CD14-positive monocyte (primary cell): ENCODE data around the gene POLD2. TPM values are rescaled to one million over a fixed set of nuclear protein-coding genes. Genes with fewer than 3 reads are reported as not detected.
A peak's percentile ranks its signal among the peaks of the same experiment; 100 is the strongest.

Experiments
- DNase-seq, 3 donors: peaks; one replicate each; pipeline ENCODE4 v3.0.0-alpha.2; 2011 to 2022
- H2AFZ ChIP-seq: 2 replicates; pipeline ENCODE4 v1.6.0; 2012; ENCODE audit warnings: mild to moderate bottlenecking, low read depth, low read length, inconsistent platforms; ENCODE audit not compliant: insufficient read depth, poor library complexity, severe bottlenecking
- H3K27ac ChIP-seq, 2 donors: 1 replicate in 1 of 2; 2 replicates in 1 of 2; pipeline ENCODE4 v1.5.1; 2012 to 2013; ENCODE audit warnings: low read length in 2 of 2, control low read depth in 1 of 2, inconsistent platforms in 1 of 2, low read depth in 1 of 2, mild to moderate bottlenecking in 1 of 2
- H3K27me3 ChIP-seq, 2 donors: one replicate each; pipeline versions ENCODE4 v1.6.0 to v1.6.1; 2011 to 2013; ENCODE audit warnings: low read length in 2 of 2; ENCODE audit not compliant: control insufficient read depth in 2 of 2, insufficient read depth in 2 of 2
- H3K36me3 ChIP-seq, 2 donors: replicated peaks in 1 of 2; 1 replicate in 1 of 2; 2 replicates in 1 of 2; pipeline versions ENCODE4 v1.5.1 to v1.6.1; 2012 to 2013; ENCODE audit warnings: low read length in 2 of 2, control low read depth in 1 of 2, inconsistent platforms in 1 of 2, mild to moderate bottlenecking in 1 of 2; ENCODE audit not compliant: insufficient read depth in 2 of 2, control insufficient read depth in 1 of 2
- H3K4me1 ChIP-seq, 2 donors: 1 replicate in 1 of 2; 2 replicates in 1 of 2; pipeline versions ENCODE4 v1.5.1 to v1.6.1; 2012 to 2013; ENCODE audit warnings: low read length in 2 of 2, control low read depth in 1 of 2, inconsistent platforms in 1 of 2, mild to moderate bottlenecking in 1 of 2, moderate library complexity in 1 of 2; ENCODE audit not compliant: insufficient read depth in 2 of 2, control insufficient read depth in 1 of 2
- H3K4me2 ChIP-seq: replicated peaks from 2 replicates; pipeline ENCODE3; 2012; ENCODE audit warnings: low read length, moderate library complexity, mild to moderate bottlenecking; ENCODE audit not compliant: poor library complexity, severe bottlenecking; ENCODE audit errors: extremely low read depth
- H3K4me3 ChIP-seq, 3 experiments: fragments of 200-600 bp in 1 of 3; sonication (generic) in 1 of 3; replicated peaks in 1 of 3; 1 replicate in 2 of 3; 2 replicates in 1 of 3; pipeline ENCODE4 v1.5.1; 2011 to 2013; ENCODE audit warnings: low read length in 3 of 3, mild to moderate bottlenecking in 3 of 3, control low read depth in 2 of 3, low read depth in 2 of 3, inconsistent platforms in 1 of 3, moderate library complexity in 1 of 3
- H3K79me2 ChIP-seq: 2 replicates; pipeline ENCODE4 v1.6.0; 2012; ENCODE audit warnings: mild to moderate bottlenecking, control low read depth, inconsistent platforms, low read length, moderate library complexity; ENCODE audit not compliant: insufficient read depth
- H3K9ac ChIP-seq: 2 replicates; pipeline ENCODE4 v1.6.0; 2017; ENCODE audit warnings: low read length, mild to moderate bottlenecking; ENCODE audit not compliant: insufficient read depth, poor library complexity, severe bottlenecking
- H3K9me3 ChIP-seq, 2 donors: replicated peaks in 1 of 2; 1 replicate in 1 of 2; 2 replicates in 1 of 2; pipeline versions ENCODE4 v1.5.1 to v1.6.1; 2012 to 2013; ENCODE audit warnings: low read length in 2 of 2, control low read depth in 1 of 2; ENCODE audit not compliant: control insufficient read depth in 1 of 2, insufficient read depth in 1 of 2
- H4K20me1 ChIP-seq: 2 replicates; pipeline ENCODE4 v1.6.0; 2012; ENCODE audit warnings: mild to moderate bottlenecking, low read length, control low read depth, moderate library complexity; ENCODE audit not compliant: insufficient read depth
- H3K27ac Mint-ChIP-seq, 7 donors: one replicate each; pipeline ENCODE4 v1.8.0; 2020; ENCODE audit warnings: mild to moderate bottlenecking in 7 of 7, mixed read lengths in 7 of 7, moderate library complexity in 6 of 7, inconsistent platforms in 2 of 7
- H3K27me3 Mint-ChIP-seq, 3 donors: one replicate each; pipeline ENCODE4 v1.8.0; 2021 to 2022; ENCODE audit warnings: low read depth in 3 of 3, mild to moderate bottlenecking in 3 of 3, mixed read lengths in 3 of 3, moderate library complexity in 3 of 3, inconsistent platforms in 1 of 3
- H3K36me3 Mint-ChIP-seq, 2 donors: one replicate each; pipeline ENCODE4 v1.8.0; 2020; ENCODE audit warnings: mixed read lengths in 2 of 2, inconsistent platforms in 1 of 2, mild to moderate bottlenecking in 1 of 2
- H3K4me1 Mint-ChIP-seq: one replicate; pipeline ENCODE4 v1.8.0; 2020; ENCODE audit warnings: mild to moderate bottlenecking, mixed read lengths
- H3K4me3 Mint-ChIP-seq, 2 donors: one replicate each; pipeline ENCODE4 v1.8.0; 2020; ENCODE audit warnings: mild to moderate bottlenecking in 2 of 2, mixed read lengths in 2 of 2, moderate library complexity in 1 of 2
- H3K9me3 Mint-ChIP-seq, 7 donors: one replicate each; pipeline ENCODE4 v1.8.0; 2020 to 2022; ENCODE audit warnings: mixed read lengths in 7 of 7, mild to moderate bottlenecking in 6 of 7, moderate library complexity in 6 of 7, inconsistent platforms in 2 of 7
- WGBS: methylation state at CpG from one replicate; pipeline ENCODE4 v1.1.5; 2013; ENCODE audit warnings: missing lambda C conversion rate; ENCODE audit not compliant: insufficient coverage; 5-methylcytosine and 5-hydroxymethylcytosine counted together
- intact Hi-C, 2 donors: fragments of 100-400 bp; cut with micrococcal nuclease; formaldehyde crosslinking; loops; one replicate each; pipeline versions ENCODE4 v1.15.0 to v1.15.1; 2023
- polyA plus RNA-seq, 3 donors: library from polyadenylated mRNA; depleted of rRNA in 1 of 3; unstranded in 2 of 3; stranded (reverse) in 1 of 3; fragments of 300-500 nt in 2 of 3; fragments of >200 nt in 1 of 3; fragmentation: Illumina TruSeq in 2 of 3; gene quantifications; 1 replicate in 2 of 3; 2 replicates in 1 of 3; pipeline ENCODE4 v1.2.3, GENCODE V29; 2012 to 2021
- TF ChIP-seq, protein P1 (sequence below): fragments of 200-600 bp; IDR thresholded peaks from one replicate; pipeline ENCODE4 v1.8.0; 2022; ENCODE audit warnings: antibody characterized with exemption, mild to moderate bottlenecking

POLD2 gene
- polyA plus RNA-seq, 3 donors, result 24.1 to 27.1 (median 25.7) TPM

DNA sequence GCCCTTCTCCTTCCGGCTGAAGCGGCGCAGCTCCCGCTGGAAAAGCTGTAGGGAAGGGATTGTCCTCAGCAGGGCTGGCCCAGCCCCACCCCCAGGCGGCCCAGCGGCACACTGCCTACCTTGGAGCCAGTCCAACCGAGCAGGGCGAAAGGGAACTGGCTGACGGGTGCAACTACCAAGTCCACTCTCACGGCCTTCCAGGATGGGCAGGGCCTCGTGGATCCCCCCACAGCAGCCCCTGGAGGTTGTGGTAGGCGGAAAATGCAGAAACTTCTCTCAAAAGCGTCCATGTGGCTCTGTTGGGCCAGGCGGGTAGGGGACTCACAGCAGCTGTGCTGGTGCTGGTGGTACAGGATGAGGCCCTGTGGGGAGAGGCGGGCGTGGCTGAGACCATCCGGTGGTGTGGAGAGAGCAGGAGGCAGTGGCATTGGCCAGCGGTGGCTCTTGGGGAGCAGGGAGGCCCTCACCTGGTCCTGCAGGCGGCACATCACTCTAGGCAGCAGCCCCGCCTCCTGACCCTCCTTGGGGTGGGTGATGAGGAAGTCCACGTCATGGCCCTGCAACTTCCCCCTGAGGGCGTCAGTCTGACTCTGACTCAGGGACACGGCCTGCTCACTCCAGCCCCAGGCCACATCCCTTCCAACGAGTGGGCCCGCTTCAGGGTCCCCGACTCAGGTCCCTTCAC lies 49.5 kb downstream of the POLD2 start:
- peaks cover 6% of the 10 kb centered on the region for H4K20me1 ChIP-seq
- TF ChIP-seq, protein P1, sequence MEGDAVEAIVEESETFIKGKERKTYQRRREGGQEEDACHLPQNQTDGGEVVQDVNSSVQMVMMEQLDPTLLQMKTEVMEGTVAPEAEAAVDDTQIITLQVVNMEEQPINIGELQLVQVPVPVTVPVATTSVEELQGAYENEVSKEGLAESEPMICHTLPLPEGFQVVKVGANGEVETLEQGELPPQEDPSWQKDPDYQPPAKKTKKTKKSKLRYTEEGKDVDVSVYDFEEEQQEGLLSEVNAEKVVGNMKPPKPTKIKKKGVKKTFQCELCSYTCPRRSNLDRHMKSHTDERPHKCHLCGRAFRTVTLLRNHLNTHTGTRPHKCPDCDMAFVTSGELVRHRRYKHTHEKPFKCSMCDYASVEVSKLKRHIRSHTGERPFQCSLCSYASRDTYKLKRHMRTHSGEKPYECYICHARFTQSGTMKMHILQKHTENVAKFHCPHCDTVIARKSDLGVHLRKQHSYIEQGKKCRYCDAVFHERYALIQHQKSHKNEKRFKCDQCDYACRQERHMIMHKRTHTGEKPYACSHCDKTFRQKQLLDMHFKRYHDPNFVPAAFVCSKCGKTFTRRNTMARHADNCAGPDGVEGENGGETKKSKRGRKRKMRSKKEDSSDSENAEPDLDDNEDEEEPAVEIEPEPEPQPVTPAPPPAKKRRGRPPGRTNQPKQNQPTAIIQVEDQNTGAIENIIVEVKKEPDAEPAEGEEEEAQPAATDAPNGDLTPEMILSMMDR, result no peak
- peak overlapping the region in 1 of 3 experiments; percentile 58 for H3K4me3 ChIP-seq
- H3K27ac ChIP-seq, result peak overlapping the region; percentile 90 to 97
- no peaks in the 10 kb centered on the region for H3K79me2 ChIP-seq
- H3K4me1 ChIP-seq, result peaks cover 18 to 27% of the 10 kb centered on the region in 2 donors
- Mint-ChIP-seq H3K27ac (peak overlapping the region; percentile 95 to 99 (median 98)), H3K27me3 (peaks cover 0 to 4% (median 0%) of the 10 kb centered on the region in 3 donors), H3K4me1 (peaks cover 40% of the 10 kb centered on the region), H3K36me3 (peaks cover 42 to 64% of the 10 kb centered on the region in 2 donors), H3K9me3 (peaks cover 0 to 2% (median 0%) of the 10 kb centered on the region in 7 donors), H3K4me3 (peak overlapping the region; percentile 79 to 80)
- H3K9ac ChIP-seq, result peak overlapping the region; percentile 86
- peaks cover 39 to 47% of the 10 kb centered on the region in 2 donors for H3K36me3 ChIP-seq
- peak overlapping the region; percentile 10 for H2AFZ ChIP-seq
- H3K27me3 ChIP-seq, result no peaks in the 10 kb centered on the region
- DNase-seq, result peak; percentile 95 to 97 (median 96)
- peak overlapping the region; percentile 72 for H3K4me2 ChIP-seq
- H3K9me3 ChIP-seq, result no peaks in the 10 kb centered on the region
- 26% methylated on average over 12 of the region's 26 CpGs for WGBS
- intact Hi-C loops, result loop anchor here in 1 of 2 donors (2.0 kb wide), 1 partner anchor 27 kb away; no protein-coding TSS in a partner anchor

DNA sequence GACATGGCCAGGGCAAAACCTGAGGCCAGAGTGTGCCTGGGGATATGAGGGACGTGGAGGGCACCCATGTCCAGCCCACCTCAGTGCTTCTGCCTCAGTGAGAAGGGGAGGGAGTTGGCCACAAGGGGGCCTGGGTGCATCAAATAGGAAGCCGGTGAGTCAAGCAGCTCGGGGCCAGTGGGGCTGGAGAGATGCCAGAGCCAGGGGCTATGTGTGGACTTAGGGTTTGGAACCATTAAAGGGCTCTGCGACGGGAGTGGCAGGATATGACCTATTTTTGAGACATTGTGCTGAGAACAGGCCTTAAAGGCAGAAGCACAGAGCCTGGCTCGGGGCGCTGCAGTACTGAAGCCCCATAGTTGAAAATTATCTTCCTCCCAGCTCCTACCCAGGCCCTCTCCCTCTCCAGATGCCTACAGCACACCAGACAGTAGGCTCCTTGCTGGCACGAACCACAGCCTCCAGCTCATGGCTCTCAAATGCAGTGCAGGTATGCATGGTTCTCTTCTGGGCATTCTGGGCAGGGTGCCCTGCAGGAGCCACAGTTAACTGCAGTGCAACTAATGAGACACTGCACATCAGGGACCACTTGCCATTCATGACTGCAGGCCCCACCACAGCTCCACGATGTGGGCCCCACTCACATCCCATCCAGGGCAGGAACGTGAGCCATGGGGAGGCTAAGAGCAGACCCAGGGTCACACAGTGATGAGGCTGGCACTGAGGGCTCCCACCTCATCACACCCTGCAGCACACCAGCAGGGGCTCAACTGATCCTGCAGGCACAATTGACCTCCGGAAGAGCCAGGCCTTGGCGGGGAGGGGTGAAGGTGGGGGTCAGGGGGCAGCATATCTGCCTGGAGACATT lies 50.8 kb downstream of the POLD2 start:
- H3K4me3 ChIP-seq, result no peak overlapping the region
- peaks cover 11% of the 10 kb centered on the region for H4K20me1 ChIP-seq
- Mint-ChIP-seq H3K4me3 (peak overlapping the region in 1 of 2 donors; percentile 34), H3K36me3 (peaks cover 30 to 52% of the 10 kb centered on the region in 2 donors), H3K9me3 (peaks cover 0 to 2% (median 0%) of the 10 kb centered on the region in 7 donors), H3K27me3 (peaks cover under 1 to 3% (median 3%) of the 10 kb centered on the region in 3 donors), H3K4me1 (peaks cover 40% of the 10 kb centered on the region), H3K27ac (peak overlapping the region; percentile 5 to 99 (median 98))
- TF ChIP-seq, protein P1, result peak; percentile 90
- peak; percentile 65 to 79 (median 72) for DNase-seq
- intact Hi-C loops, result no loop called here
- peaks cover 27 to 34% of the 10 kb centered on the region in 2 donors for H3K36me3 ChIP-seq
- H2AFZ ChIP-seq, result no peak overlapping the region
- 65% methylated on average over 10 of the region's 12 CpGs for WGBS
- no peak overlapping the region for H3K9ac ChIP-seq
- H3K4me2 ChIP-seq, result no peak overlapping the region
- H3K9me3 ChIP-seq, result no peaks in the 10 kb centered on the region
- peak overlapping the region in 1 of 2 donors; percentile 97 for H3K27ac ChIP-seq
- H3K27me3 ChIP-seq, result no peaks in the 10 kb centered on the region
- peaks cover 18 to 27% of the 10 kb centered on the region in 2 donors for H3K4me1 ChIP-seq
- no peaks in the 10 kb centered on the region for H3K79me2 ChIP-seq
